Right lung (tissue), 10 donors: ENCODE results near the gene IVD. TPM values are rescaled to one million over a fixed set of nuclear protein-coding genes. Genes with fewer than 3 reads are reported as not detected.

ENCODE experiments used
- DNase-seq, 2 donors: peaks; one replicate each; pipeline ENCODE4 v3.0.0-alpha.2; 2013
- long read RNA-seq, 8 donors: transcript quantifications; one replicate each; lab custom pipeline, GENCODE V29; 2026
- polyA plus RNA-seq, 5 donors: library from polyadenylated mRNA; unstranded; fragments of 120-200 nt; gene quantifications; one replicate each; pipeline versions ENCODE4 v1.2.1 to v1.2.3, GENCODE V29; 2013; ENCODE audit warnings: inconsistent platforms in 1 of 5, low replicate concordance in 1 of 5; ENCODE audit not compliant: insufficient read length in 5 of 5, insufficient read depth in 1 of 5

Gene IVD
- 100 to 1,000 TPM in 3 of 5 donors, 10 to 100 TPM in 2; 87.7 to 120 (median 113) TPM for polyA plus RNA-seq
- long read RNA-seq, donor 1, transcript IVD-206 (12 exons, 1,809 nt), result major isoform, 6 of 7 reads
- long read RNA-seq, donor 1, partial matches to known transcripts, result 0 of 7 reads
- long read RNA-seq, donor 1, other reads (novel, unspliced or antisense), result 0 of 7 reads
- long read RNA-seq, donor 2, transcript IVD-206 (12 exons, 1,809 nt), result major isoform, 8 of 8 reads
- long read RNA-seq, donor 2, partial matches to known transcripts, result 0 of 8 reads
- long read RNA-seq, donor 2, other reads (novel, unspliced or antisense), result 0 of 8 reads
- long read RNA-seq, donor 3, transcript IVD-206 (12 exons, 1,809 nt), result major isoform, 6 of 6 reads
- long read RNA-seq, donor 3, partial matches to known transcripts, result 0 of 6 reads
- long read RNA-seq, donor 3, other reads (novel, unspliced or antisense), result 0 of 6 reads
- long read RNA-seq, donor 4, partial matches to known transcripts, result 0 of 6 reads
- long read RNA-seq, donor 4, other reads (novel, unspliced or antisense), result 0 of 6 reads
- long read RNA-seq, donor 5, full-length matches to known transcripts, result 9 of 15 reads
- long read RNA-seq, donor 5, partial matches to known transcripts, result 6 of 15 reads
- long read RNA-seq, donor 5, other reads (novel, unspliced or antisense), result 0 of 15 reads
- long read RNA-seq, donor 6, full-length matches to known transcripts, result 10 of 15 reads
- long read RNA-seq, donor 6, partial matches to known transcripts, result 5 of 15 reads
- long read RNA-seq, donor 6, other reads (novel, unspliced or antisense), result 0 of 15 reads
- long read RNA-seq, donor 7, transcript IVD-206 (12 exons, 1,809 nt), result major isoform, 7 of 11 reads
- long read RNA-seq, donor 7, partial matches to known transcripts, result 0 of 11 reads
- long read RNA-seq, donor 7, other reads (novel, unspliced or antisense), result 0 of 11 reads
- long read RNA-seq, donor 8, partial matches to known transcripts, result 0 of 4 reads
- long read RNA-seq, donor 8, other reads (novel, unspliced or antisense), result 0 of 4 reads

- DNase-seq, result peak; percentile 93 to 94
Measured at GRCh38 chr15:40405501-40406381, at the start of gene IVD. TSS of gene IVD (plus strand) at chr15:40405795. CDS start at chr15:40405828, 33 bp downstream.

GRCh38 chr15:40355976-40356585 lies 49.5 kb upstream of the IVD start:
- DNase-seq, result no peak

- no peak for DNase-seq
Measured at GRCh38 chr15:40357246-40357645, 48.3 kb upstream of the IVD start.

- peak; percentile 81 to 82 for DNase-seq
Measured at GRCh38 chr15:40357723-40358470, 47.7 kb upstream of the IVD start, which contains the start of gene DISP2. TSS of gene DISP2 (plus strand) at chr15:40358219. CDS start at chr15:40358322, 103 bp downstream.

GRCh38 chr15:40358471-40359353 lies 46.9 kb upstream of the IVD start:
- no peak for DNase-seq

GRCh38 chr15:40360015-40360414 lies 45.6 kb upstream of the IVD start:
- no peak for DNase-seq

- DNase-seq, result no peak
Measured at GRCh38 chr15:40361640-40362039, 44.0 kb upstream of the IVD start.

- no peak for DNase-seq
Measured at GRCh38 chr15:40363611-40364010, 42.0 kb upstream of the IVD start.

- DNase-seq, result no peak
Measured at GRCh38 chr15:40364251-40364650, 41.3 kb upstream of the IVD start.

GRCh38 chr15:40365016-40365415 lies 40.6 kb upstream of the IVD start:
- DNase-seq, result no peak

GRCh38 chr15:40365624-40366456 lies 39.8 kb upstream of the IVD start:
- DNase-seq, result no peak

- no peak for DNase-seq
Measured at GRCh38 chr15:40366457-40367370, 38.9 kb upstream of the IVD start.

GRCh38 chr15:40367371-40367685 lies 38.3 kb upstream of the IVD start:
- no peak for DNase-seq

GRCh38 chr15:40367686-40368611 lies 37.6 kb upstream of the IVD start:
- DNase-seq, result peak; percentile 78 to 79

- DNase-seq, result no peak
Measured at GRCh38 chr15:40368719-40369473, 36.7 kb upstream of the IVD start.
